Endothelial cell of umbilical vein (primary cell): ENCODE data around the gene ACAD10. TPM values are rescaled to one million over a fixed set of nuclear protein-coding genes. Genes with fewer than 3 reads are reported as not detected.
"Not testable (repeated sequence)": the region's sequence is repeated elsewhere in the genome, so short reads cannot be mapped to it uniquely, and the experiment has no call there.

ENCODE experiments used
- BruUV-seq: library from RNA; stranded (reverse); fragments of 400-500 nt; replicated peaks from 2 replicates; lab custom pipeline; 2021; lab: Mats Ljungman, UMichigan
- CTCF ChIA-PET: fragments of 300-600, 350-600 bp; sonication (Branson Sonifier 250); formaldehyde crosslinking; loops from one replicate; lab custom pipeline; 2021; ENCODE audit warnings: antibody characterized with exemption, inconsistent platforms; lab: Charles Lee
- POLR2A ChIA-PET: fragments of 300-600, 350-600 bp; sonication (Branson Sonifier 250); formaldehyde crosslinking; loops from one replicate; lab custom pipeline; 2021; ENCODE audit warnings: antibody characterized with exemption, inconsistent platforms; lab: Charles Lee
- DNase-seq: peaks from one replicate; pipeline ENCODE4 v3.0.0-alpha.2; 2011; ENCODE audit warnings: low read depth, low spot score
- FAIRE-seq: peaks from 2 replicates; lab custom pipeline; 2011; peaks lifted over from hg19 to GRCh38; lab: Jason Lieb, UNC
- H2AFZ ChIP-seq: 2 replicates; pipeline ENCODE4 v1.6.0; 2012; ENCODE audit warnings: low read depth, low read length, control low read depth, inconsistent platforms
- H3K27ac ChIP-seq: 2 replicates; pipeline ENCODE4 v1.5.1; 2011; ENCODE audit warnings: low read depth, mild to moderate bottlenecking, control low read depth, low read length, moderate library complexity; ENCODE audit not compliant: insufficient read depth
- H3K27me3 ChIP-seq, 2 experiments: 2 replicates each; pipeline versions ENCODE4 v1.6.0 to v1.6.1; 2011; ENCODE audit warnings: low read length in 2 of 2, mixed read lengths in 1 of 2; ENCODE audit not compliant: control insufficient read depth in 2 of 2, insufficient read depth in 2 of 2
- H3K36me3 ChIP-seq, 2 experiments: 2 replicates in 1 of 2; 3 replicates in 1 of 2; pipeline ENCODE4 v1.5.1; 2011; ENCODE audit warnings: low read length in 2 of 2, mild to moderate bottlenecking in 1 of 2, moderate library complexity in 1 of 2; ENCODE audit not compliant: control insufficient read depth in 2 of 2, insufficient read depth in 2 of 2; ENCODE audit errors: extremely low read depth in 1 of 2
- H3K4me1 ChIP-seq: 3 replicates; pipeline ENCODE4 v1.5.1; 2011; ENCODE audit warnings: mild to moderate bottlenecking, low read length; ENCODE audit not compliant: control insufficient read depth, insufficient read depth; ENCODE audit errors: extremely low read depth
- H3K4me2 ChIP-seq: 2 replicates; pipeline ENCODE4 v1.6.1; 2011; ENCODE audit warnings: low read length, control low read depth, mixed read lengths; ENCODE audit not compliant: insufficient read depth
- H3K4me3 ChIP-seq, 3 experiments: fragments of 200-600 bp in 1 of 3; sonication (generic), shearing (Covaris generic) in 1 of 3; replicated peaks in 1 of 3; 2 replicates each; pipeline ENCODE4 v1.5.1; 2011 to 2016; ENCODE audit warnings: control low read depth in 3 of 3, low read length in 3 of 3, mild to moderate bottlenecking in 2 of 3, inconsistent platforms in 1 of 3, low read depth in 1 of 3, moderate library complexity in 1 of 3; ENCODE audit not compliant: insufficient read depth in 1 of 3
- H3K79me2 ChIP-seq: 2 replicates; pipeline ENCODE4 v1.6.0; 2012; ENCODE audit warnings: low read length, inconsistent platforms; ENCODE audit not compliant: control insufficient read depth, insufficient read depth
- H3K9ac ChIP-seq: replicated peaks from 2 replicates; pipeline ENCODE3; 2011; ENCODE audit warnings: low read length, control low read depth; ENCODE audit not compliant: insufficient read depth; ENCODE audit errors: extremely low read depth
- H3K9me1 ChIP-seq: replicated peaks from 3 replicates; pipeline ENCODE4 v1.6.0; 2011; ENCODE audit warnings: mild to moderate bottlenecking, low read length; ENCODE audit not compliant: control insufficient read depth, insufficient read depth; ENCODE audit errors: extremely low read depth
- H3K9me3 ChIP-seq: replicated peaks from 2 replicates; pipeline ENCODE4 v1.5.1; 2012; ENCODE audit warnings: low read length, inconsistent platforms; ENCODE audit not compliant: control insufficient read depth, insufficient read depth
- H4K20me1 ChIP-seq: replicated peaks from 2 replicates; pipeline ENCODE3; 2011; ENCODE audit warnings: mild to moderate bottlenecking, low read length; ENCODE audit not compliant: control insufficient read depth, insufficient read depth; ENCODE audit errors: extremely low read depth
- CTCF ChIP-seq, 2 donors: IDR thresholded peaks; 1 replicate in 1 of 2; 2 replicates in 1 of 2; pipeline ENCODE4 v1.5.1; 2011; ENCODE audit warnings: low read length in 2 of 2, mild to moderate bottlenecking in 2 of 2, moderate library complexity in 2 of 2, control low read depth in 1 of 2, inconsistent platforms in 1 of 2, low read depth in 1 of 2; ENCODE audit not compliant: insufficient read depth in 1 of 2; ENCODE audit errors: extremely low read depth in 1 of 2
- EZH2 ChIP-seq: IDR thresholded peaks from 2 replicates; pipeline ENCODE4 v1.6.1; 2012; ENCODE audit warnings: borderline replicate concordance, low read depth, mild to moderate bottlenecking, moderate library complexity, low read length, inconsistent platforms; ENCODE audit not compliant: severe bottlenecking
- GATA2 ChIP-seq: IDR thresholded peaks from 2 replicates; pipeline ENCODE4 v1.7.0; 2011; ENCODE audit warnings: low read depth, mild to moderate bottlenecking, moderate library complexity, mixed read lengths, low read length; ENCODE audit not compliant: insufficient read length, insufficient read depth
- JUN ChIP-seq: IDR thresholded peaks from 2 replicates; pipeline ENCODE4 v1.6.1; 2011; ENCODE audit warnings: borderline replicate concordance, low read depth; ENCODE audit not compliant: insufficient read length, insufficient read depth
- MAX ChIP-seq: IDR thresholded peaks from 2 replicates; pipeline ENCODE4 v1.6.1; 2011; ENCODE audit not compliant: insufficient read depth, insufficient read length
- MYC ChIP-seq: IDR thresholded peaks from one replicate; pipeline ENCODE4 v1.6.1; 2011; ENCODE audit warnings: mild to moderate bottlenecking, low read depth, low read length
- POLR2A ChIP-seq: IDR thresholded peaks from 2 replicates; pipeline ENCODE4 v1.6.1; 2012; ENCODE audit warnings: low read depth, mild to moderate bottlenecking, control low read depth, low read length
- POLR2AphosphoS5 ChIP-seq: IDR thresholded peaks from 2 replicates; pipeline ENCODE4 v1.6.1; 2012; ENCODE audit warnings: low read depth, mild to moderate bottlenecking, control low read depth, low read length, moderate library complexity; ENCODE audit not compliant: insufficient read depth
- dilution Hi-C: fragments of 300-500 bp; cut with MboI; formaldehyde crosslinking; loops from one replicate; pipeline ENCODE4 v1.15.0; 2019; ENCODE audit warnings: low sequenced_read_pairs; ENCODE audit not compliant: extremely low pct_ligation_motif_present
- intact Hi-C: fragments of 100-400 bp; cut with micrococcal nuclease; formaldehyde crosslinking; loops from one replicate; pipeline ENCODE4 v1.10.0; 2022
- polyA plus RNA-seq, 4 experiments: library from polyadenylated mRNA; depleted of rRNA in 3 of 4; stranded (reverse) in 3 of 4; unstranded in 1 of 4; fragments of >200 nt; gene quantifications; 2 replicates each; pipeline versions ENCODE4 v1.2.1 to v1.2.3, GENCODE V29; 2011 to 2012; ENCODE audit warnings: missing spikeins in 1 of 4
- total RNA-seq: library from RNA; stranded (reverse); gene quantifications from 2 replicates; pipeline ENCODE4 v1.2.3, GENCODE V29; 2021

The ACAD10 gene
- total and polyA plus RNA-seq, 2 donors (not counting 3 experiments of a cell fraction or from before 2014, with no cell fraction given) = 15.2 to 16.3 TPM

DNA sequence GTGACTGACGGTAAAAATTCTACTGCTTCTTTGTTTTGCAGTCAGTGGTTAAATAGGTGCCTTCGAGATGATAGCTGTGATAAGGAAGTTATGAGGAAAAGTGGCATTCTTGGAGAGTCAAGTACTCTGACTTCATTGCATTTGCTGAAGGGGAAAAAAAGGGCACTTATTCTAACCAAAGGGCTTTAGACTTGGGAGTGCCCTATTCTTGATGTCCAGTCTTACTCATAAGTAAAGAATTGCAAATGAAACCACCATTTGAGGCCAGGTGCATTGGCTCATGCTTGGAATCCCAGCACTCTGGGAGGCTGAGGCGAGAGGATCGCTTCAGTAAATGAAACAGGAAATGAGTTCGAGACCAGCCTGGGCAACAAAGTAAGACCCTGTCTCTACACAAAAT, 40.4 kb upstream of the ACAD10 start:
- Histone ChIP-seq H3K27ac (no peak overlapping the region), H3K9me1 (no peaks in the 10 kb centered on the region), H2AFZ (no peak overlapping the region), H3K79me2 (no peaks in the 10 kb centered on the region), H3K36me3 (peaks cover 8 to 22% of the 10 kb centered on the region in 2 experiments), H3K9ac (no peak overlapping the region), H3K4me2 (no peak overlapping the region), H3K4me3 (no peak overlapping the region), H3K9me3 (no peaks in the 10 kb centered on the region), H3K27me3 (no peaks in the 10 kb centered on the region), H4K20me1 (peaks cover 3% of the 10 kb centered on the region), H3K4me1 (peaks cover 15% of the 10 kb centered on the region)
- dilution Hi-C loops = no loop called here
- DNase-seq (peak; percentile 27), FAIRE-seq (no peak)
- ChIA-PET POLR2A (no interaction called here), CTCF (no interaction called here)
- BruUV-seq = no TSS peak
- intact Hi-C loops = no loop called here
- TF ChIP-seq EZH2 = no peak
- peak; percentile 20 for TF ChIP-seq GATA2
- no peak for TF ChIP-seq MAX

DNA sequence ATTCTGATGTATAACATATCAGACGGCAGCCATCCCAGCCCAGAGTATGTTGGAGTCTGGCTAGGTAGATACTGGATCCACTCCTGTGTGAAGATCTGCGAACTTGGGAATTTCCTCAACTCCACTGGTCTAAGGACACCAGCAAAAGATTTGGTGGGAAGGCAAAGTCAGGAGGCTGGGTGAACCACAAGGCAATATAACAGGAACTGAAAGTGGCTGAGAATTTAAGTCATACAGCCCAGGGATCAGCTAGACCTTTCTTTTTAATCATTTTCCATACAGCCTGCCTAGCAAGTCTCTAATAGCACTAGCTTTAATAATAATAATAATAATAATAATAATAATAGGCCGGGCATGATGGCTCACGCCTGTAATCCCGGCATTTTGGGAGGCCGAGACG, 34.9 kb upstream of the ACAD10 start:
- H3K9me3 ChIP-seq = no peaks in the 10 kb centered on the region
- intact Hi-C loops (no loop called here), dilution Hi-C loops (no loop called here)
- H3K4me1 ChIP-seq = peaks cover 2% of the 10 kb centered on the region
- no peak for FAIRE-seq
- no peak overlapping the region for H2AFZ ChIP-seq
- no TSS peak for BruUV-seq
- no peaks in the 10 kb centered on the region for H3K27me3 ChIP-seq
- no peak for DNase-seq
- H3K36me3 ChIP-seq = peaks cover 17 to 20% of the 10 kb centered on the region in 2 experiments
- TF ChIP-seq MAX = no peak
- TF ChIP-seq EZH2 = no peak
- no peak for TF ChIP-seq CTCF (IDR thresholded peaks at IDR 0.05; ENCODE audit: extremely low read depth in 1 of 2, insufficient read depth in 1 of 2, low read depth in 1 of 2, low read length in 2 of 2)
- TF ChIP-seq JUN = no peak
- TF ChIP-seq POLR2A = no peak
- TF ChIP-seq POLR2AphosphoS5 = no peak
- no peak for TF ChIP-seq GATA2
- TF ChIP-seq MYC = no peak
- ChIA-PET POLR2A (interaction anchor here (0.6 kb wide), 1 partner anchor 16 kb away, joined by 8 read pairs; no protein-coding TSS in a partner anchor), CTCF (no interaction called here)
- no peak overlapping the region for H3K4me2 ChIP-seq
- no peaks in the 10 kb centered on the region for H3K79me2 ChIP-seq
- no peak overlapping the region for H3K27ac ChIP-seq
- H4K20me1 ChIP-seq = no peaks in the 10 kb centered on the region
- no peak overlapping the region for H3K9ac ChIP-seq
- no peak overlapping the region for H3K4me3 ChIP-seq
- no peaks in the 10 kb centered on the region for H3K9me1 ChIP-seq

DNA sequence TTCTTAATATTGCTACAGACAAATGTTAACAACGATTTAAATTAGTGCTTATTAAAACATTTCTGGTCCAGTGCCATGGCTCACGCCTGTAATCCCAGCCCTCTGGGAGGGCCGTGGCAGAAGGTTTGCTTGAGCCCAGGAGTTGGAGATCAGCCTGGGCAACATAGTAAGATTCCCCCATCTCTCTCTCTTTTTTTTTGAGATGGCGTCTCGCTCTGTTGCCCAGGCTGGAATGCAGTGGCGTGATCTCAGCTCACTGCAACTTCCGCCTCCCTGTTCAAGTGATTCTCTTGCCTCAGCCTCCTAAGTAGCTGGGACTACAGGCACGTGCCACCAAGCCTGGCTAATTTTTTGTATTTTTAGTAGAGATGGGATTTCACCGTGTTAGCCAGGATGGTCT, 33.3 kb upstream of the ACAD10 start:
- dilution Hi-C loops, CTCF ChIA-PET, DNase-seq, H3K9ac ChIP-seq, H2AFZ ChIP-seq, H3K79me2 ChIP-seq, H3K4me2 ChIP-seq, H4K20me1 ChIP-seq, H3K27ac ChIP-seq, BruUV-seq, FAIRE-seq, H3K9me1 ChIP-seq, H3K9me3 ChIP-seq, POLR2A ChIA-PET, H3K27me3 ChIP-seq, H3K4me1 ChIP-seq, H3K4me3 ChIP-seq, intact Hi-C loops: not testable (repeated sequence)
- peaks cover 15 to 17% of the 10 kb centered on the region in 2 experiments for H3K36me3 ChIP-seq
